GM21423 (cell line): ENCODE measurements around the gene TENM4.

Source experiments
- ATAC-seq: cut with Tn5 transposase; IDR thresholded peaks from one replicate; pipeline ENCODE4 v1.9.1; 2021; ENCODE audit warnings: mild to moderate bottlenecking, moderate library complexity; ENCODE audit not compliant: unreplicated experiment

The TENM4 gene

GRCh38 chr11:79150320-79150719 is 290.5 kb downstream of the TENM4 start:
- ATAC-seq, result no peak

GRCh38 chr11:79147731-79148130 is 293.1 kb downstream of the TENM4 start:
- ATAC-seq, result no peak

GRCh38 chr11:79147011-79147410 is 293.8 kb downstream of the TENM4 start:
- no peak for ATAC-seq

- no peak for ATAC-seq
Observed at GRCh38 chr11:79139900-79140299, 300.9 kb downstream of the TENM4 start.

- no peak for ATAC-seq
Observed at GRCh38 chr11:79129702-79130101, 311.1 kb downstream of the TENM4 start.

- no peak for ATAC-seq
Observed at GRCh38 chr11:79128291-79128690, 312.5 kb downstream of the TENM4 start.

GRCh38 chr11:79122759-79123158 is 318.1 kb downstream of the TENM4 start:
- ATAC-seq, result no peak

- ATAC-seq, result no peak
Observed at GRCh38 chr11:79121351-79121750, 319.5 kb downstream of the TENM4 start.

GRCh38 chr11:79119491-79120284 is 321.1 kb downstream of the TENM4 start:
- ATAC-seq, result no peak

GRCh38 chr11:79117488-79117887 is 323.3 kb downstream of the TENM4 start:
- no peak for ATAC-seq

GRCh38 chr11:79116600-79116999 is 324.2 kb downstream of the TENM4 start:
- no peak for ATAC-seq

- no peak for ATAC-seq
Observed at GRCh38 chr11:79113054-79113690, 327.7 kb downstream of the TENM4 start.

- no peak for ATAC-seq
Observed at GRCh38 chr11:79110796-79111195, 330.0 kb downstream of the TENM4 start.

- no peak for ATAC-seq
Observed at GRCh38 chr11:79110321-79110720, 330.5 kb downstream of the TENM4 start.

GRCh38 chr11:79108851-79109250 is 332.0 kb downstream of the TENM4 start:
- no peak for ATAC-seq

- no peak for ATAC-seq
Observed at GRCh38 chr11:79102840-79103239, 338.0 kb downstream of the TENM4 start.

- ATAC-seq, result no peak
Observed at GRCh38 chr11:79101656-79102055, 339.2 kb downstream of the TENM4 start.

GRCh38 chr11:79100093-79100910 is 340.5 kb downstream of the TENM4 start:
- peak; percentile 91 for ATAC-seq

GRCh38 chr11:79098146-79098545 is 342.7 kb downstream of the TENM4 start:
- ATAC-seq, result no peak

GRCh38 chr11:79097246-79097875 is 343.5 kb downstream of the TENM4 start:
- no peak for ATAC-seq

- no peak for ATAC-seq
Observed at GRCh38 chr11:79095424-79095823, 345.4 kb downstream of the TENM4 start.
